Islet of Langerhans (tissue), 1 donor: ENCODE results near the gene LRRC42.

Experiments used
- FAIRE-seq: peaks from one replicate; lab custom pipeline; 2011; peaks lifted over from hg19 to GRCh38; lab: Jason Lieb, UNC

Gene LRRC42

DNA sequence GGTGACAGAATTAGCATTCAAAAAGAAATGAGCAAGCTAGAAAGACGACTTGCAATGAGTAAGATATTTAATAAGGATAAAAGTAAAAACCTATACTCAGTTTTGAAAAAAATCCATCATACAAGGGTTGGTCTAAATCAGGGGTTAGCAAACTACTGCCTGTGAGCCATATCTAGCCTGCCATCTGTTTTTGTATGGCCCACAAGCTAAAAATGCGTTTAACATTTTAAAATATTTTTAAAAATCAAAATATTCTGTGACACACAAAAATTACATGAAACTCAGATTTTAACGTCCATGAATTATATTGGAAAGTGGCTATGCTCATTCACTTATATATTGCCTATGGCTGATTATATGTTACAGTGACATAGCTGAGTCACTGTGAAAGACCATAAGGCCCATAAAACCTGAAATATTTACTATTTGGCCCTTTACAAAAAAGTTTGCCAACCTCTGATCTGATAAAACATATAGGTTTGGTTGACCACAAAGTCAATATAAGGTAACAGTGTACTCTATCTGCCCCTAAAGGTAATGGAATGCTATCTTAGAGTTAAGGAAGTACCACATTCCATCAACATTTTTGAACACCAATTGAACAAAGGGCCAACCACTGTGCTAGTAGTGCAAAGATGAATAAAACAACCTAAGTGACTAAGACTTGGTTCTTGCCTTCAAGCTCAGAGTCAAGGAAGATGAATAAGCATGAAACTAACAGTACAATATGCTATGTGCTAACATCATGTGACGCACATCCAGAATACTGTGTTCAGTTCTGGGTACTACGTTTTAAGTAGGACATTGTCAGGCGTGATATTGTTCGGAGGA, 3.8 kb upstream of the LRRC42 start:
- FAIRE-seq: no peak

DNA sequence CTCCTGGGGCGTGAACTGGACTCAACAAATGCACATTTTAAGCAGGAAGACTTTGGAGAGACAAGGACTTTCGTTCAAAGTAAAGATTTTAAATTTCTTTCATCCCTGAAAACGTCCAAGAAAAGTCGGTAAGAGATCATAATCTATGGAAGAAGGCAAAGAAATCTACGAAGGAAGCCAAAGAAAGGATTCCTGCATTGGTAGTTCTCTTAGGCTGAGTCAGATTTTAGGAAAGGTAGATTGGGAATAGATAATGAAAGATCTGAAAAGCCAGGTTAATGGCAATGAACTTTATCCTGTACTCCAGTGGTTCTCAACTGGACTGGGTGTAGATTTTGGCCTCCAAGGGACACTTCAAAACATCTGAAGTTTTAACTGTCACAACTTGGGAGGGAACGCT, 3.1 kb upstream of the LRRC42 start:
- no peak for FAIRE-seq

DNA sequence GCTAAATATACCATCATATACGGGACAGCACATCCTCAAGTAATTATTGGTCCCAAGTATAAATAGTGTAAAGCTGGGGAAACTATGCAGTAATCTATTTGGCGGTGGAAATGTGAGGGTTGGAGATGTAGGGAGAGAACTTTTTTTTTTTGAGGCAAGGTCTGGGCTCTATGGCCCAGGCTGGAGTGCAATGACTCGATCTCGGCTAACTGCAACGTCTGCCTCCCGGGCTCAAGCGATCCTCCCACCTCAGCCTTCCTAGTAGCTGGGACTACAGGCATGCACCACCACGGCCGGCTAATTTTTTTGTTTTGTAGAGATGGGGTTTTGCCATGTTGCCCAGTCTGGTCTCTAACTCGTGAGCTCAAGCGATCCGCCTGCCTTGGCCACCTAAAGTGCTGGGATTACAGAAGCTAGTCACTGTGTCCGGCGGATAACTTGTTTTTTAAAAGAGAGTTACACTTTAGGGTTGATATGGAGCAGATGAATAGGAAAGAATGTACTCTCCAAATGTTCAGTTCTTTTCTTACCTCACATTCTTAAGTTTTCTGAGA, 2.6 kb upstream of the LRRC42 start:
- no peak for FAIRE-seq

DNA sequence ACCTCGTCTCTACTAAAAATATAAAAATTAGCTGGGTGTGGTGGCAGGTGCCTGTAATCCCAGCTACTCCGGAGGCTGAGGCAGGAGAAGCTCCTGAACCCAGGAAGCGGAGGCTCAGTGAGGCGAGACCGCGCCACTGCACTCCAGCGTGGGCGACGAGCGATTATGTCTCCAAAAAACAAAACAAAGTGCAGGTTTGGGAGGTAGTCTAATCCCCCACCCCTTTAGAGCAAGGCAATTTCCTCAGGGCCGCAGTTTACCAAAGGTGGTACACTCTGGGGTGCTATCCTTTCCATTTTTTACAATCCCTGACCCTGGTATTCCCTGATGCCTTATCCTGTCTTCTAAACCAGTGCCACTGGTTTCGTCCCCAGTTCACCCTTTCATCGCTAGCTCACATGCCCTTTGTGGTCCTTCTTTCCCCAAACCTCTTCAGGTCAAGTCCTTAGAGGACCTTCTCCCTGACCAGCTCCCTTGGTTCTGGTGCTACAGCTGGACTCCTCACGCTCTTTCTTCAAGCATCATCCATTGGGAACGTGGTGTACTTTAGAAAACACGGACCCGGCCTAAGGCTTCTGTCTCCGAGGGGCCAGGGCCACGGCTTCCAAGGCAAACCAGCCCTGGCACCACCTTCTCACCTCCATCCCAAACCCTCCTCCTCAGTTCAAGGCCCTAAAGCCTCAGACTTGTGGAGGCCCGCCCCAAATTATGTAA, 1.5 kb upstream of the LRRC42 start:
- no peak for FAIRE-seq

DNA sequence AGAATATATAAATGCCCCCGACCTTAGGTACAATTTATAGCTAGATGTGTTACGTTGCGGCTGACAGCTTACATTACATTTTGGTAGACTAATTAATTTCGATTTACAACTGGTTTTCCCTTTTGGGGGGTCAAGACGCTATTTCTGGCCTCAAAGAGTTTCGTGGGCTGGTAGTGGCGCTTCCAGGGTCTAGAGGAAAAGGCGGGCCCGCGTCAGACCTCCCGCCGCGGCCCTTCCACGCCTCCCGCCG, 1.0 kb upstream of the LRRC42 start:
- FAIRE-seq: no peak

DNA sequence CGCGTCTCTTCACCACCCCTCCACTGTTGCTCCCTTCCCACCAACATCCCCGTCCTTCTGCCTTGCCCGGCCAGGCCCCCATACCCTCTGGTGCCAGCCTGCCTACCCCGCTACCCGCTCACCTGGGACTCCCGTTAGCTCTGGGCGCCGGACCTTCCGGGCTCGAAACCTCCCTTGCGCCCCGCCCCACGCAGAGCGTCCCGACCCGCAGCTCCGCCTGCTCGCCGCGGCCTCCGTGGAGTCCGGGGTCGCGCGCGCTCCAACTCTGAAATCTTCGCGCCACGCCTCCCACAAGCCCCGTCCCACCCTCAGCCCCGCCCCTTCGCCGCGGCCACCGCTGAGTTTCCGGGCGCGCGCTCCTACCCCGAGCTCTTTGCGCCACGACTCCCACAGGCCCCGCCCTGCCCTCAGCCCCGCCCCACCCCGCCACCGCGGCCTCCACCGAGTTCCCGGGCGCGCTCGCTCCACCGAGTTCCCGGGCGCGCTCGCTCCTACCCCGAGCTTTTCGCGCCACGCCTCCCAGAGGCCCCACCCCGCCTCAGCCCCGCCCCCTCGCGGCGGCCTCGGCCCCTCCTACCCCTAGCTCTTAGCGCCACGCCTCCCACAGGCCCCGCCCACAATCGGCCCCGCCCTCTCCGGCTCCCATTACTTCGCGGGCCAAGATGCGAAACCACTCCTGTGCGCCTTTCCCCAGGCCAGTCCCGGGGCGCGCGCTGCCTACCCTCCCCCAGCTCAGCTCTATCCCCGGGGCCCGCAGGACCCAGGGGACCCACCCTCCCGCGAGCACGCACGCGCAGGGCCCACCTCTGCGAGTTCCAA, 508 bp upstream of the LRRC42 start, which contains the start of gene IFT25:
IFT25 (minus strand) TSS at position 267 of the 819 bp plus-strand sequence. CDS start 5,617 bp downstream, outside the sequence.
- FAIRE-seq: no peak

DNA sequence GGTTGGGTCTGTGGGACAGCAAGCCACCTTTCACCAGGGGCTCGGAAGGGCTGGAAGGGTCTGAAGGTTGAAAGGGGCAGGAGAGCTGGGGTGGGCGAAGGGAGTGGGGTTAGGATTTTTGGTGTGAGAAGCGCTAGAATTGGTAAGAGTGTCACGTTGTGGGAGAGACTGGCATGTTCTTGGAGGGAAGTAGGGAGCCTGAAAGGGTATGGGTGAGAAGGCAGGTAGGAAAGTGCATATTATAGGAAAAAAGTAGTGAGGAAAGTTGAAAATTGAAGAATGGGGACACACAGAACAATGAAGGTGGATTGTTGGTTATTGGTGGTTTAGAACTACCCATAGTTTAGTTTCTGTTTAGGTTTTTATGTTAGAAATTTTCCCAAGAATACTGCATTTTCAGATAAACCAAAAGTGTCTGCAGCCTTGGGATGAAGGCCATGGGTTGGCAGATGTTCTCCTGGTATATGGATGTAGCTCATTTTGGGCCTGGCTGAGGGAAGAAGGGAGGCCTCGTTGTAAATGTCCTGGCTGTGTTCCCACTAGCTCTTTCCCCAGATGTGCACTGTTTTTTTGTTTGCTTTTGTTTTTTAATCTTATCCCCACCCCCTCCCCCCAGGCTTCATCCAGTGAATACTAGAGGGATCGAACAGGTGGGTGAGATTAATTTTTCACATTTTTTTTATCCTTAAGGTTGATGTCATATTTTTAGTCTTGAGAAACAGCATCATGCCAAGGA, 1.2 kb downstream of the LRRC42 start:
- no peak for FAIRE-seq

DNA sequence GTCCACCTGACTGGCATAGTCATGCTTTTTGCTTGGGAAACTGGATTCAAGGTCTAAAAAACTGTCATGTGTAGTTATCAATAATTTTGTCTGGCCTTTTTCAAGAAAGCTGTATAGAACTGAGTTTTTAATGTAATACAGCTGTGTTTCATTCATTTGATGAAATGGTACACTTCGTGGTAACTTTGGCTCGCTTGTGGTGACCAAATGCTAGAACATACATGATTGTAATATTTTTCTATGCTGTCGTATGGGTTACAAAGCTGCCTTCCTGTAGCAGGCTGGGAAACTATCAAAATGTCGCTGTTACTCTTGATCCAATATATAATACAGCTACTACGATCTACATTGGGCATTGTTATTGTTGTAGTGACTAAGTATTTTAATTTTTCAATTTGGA, 2.1 kb downstream of the LRRC42 start:
- no peak for FAIRE-seq

DNA sequence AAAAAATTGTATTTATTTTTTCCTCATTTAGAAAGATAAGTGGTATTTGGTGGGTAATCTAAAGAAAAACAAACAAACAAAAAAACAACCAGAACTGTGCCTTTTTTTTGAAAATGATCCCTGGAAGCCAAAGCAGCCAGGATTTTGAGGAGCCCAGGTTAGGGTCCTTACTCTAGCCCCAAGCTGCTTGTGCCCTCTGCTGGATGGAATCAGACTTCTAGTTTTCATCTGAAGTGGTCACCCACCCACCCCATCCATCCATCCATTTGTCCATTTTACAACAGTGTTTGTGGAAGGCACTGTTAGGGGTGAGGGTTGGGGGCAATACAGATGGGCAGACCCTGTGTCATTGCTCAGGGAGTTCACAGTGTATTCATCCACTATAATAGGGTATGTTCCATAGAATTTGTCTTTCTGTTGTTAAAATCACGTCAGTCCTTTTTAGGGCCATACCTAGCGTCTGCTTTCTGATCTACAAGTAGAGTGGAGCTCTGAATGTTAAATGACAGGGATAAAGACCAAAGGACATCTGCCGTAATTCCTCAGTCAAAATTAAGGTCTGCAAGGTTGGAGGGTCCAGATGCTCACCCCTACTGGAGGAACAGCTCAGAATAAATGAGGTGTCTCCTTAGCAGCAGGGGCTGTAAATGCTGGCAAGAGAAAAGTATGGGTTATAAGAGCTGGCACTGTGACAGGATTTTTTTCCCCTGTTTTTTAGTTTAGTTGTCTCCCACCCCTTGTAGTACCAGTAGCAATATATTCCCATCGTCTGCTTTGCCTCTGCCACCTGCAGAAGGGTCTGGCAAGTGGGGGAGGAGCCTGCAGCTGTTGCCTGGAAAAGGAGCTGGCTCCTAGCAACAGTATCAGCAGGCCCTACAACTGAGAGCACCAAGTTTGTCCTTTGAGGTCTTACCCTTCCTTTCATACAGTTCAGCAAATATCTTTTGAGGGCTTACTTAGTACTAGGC, 3.2 kb downstream of the LRRC42 start:
- FAIRE-seq: no peak

DNA sequence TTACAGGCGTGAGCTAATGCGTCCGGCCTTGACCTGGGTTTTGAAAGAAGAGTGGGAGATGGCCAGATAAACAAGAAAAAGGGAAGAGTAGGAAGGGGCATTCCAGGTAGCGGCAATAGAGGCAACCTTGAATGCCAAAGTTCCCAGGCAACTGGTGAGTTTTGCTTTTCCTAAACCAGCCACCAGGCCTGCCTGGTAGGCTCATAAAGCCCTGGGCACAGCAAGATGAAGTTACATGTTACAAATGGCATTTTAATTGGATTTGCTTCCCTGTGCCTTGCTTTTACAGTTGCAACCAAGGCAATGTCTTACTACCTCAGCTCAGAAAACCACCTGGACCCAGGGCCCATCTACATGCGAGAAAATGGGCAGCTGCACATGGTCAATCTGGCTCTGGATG, 5.5 kb downstream of the LRRC42 start:
- FAIRE-seq: no peak

DNA sequence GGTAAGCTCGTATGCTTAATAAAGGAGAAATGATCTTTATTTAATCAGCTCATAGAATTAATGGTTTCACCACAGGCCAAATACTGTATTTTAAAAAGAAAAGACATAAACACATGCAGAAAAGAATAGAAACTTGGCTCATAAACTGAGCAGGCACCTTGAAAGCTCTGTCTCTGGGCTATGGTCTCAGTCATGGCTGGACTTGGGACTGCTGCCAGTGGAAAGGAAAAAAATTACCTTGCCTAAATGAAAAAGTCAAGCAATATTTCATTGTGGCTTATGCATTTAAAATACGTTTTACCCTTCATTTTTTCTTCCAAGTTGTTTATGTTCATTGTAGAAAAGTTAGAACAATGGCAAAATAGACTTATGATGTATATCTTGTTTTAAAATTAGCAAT, 8.0 kb downstream of the LRRC42 start:
- no peak for FAIRE-seq

DNA sequence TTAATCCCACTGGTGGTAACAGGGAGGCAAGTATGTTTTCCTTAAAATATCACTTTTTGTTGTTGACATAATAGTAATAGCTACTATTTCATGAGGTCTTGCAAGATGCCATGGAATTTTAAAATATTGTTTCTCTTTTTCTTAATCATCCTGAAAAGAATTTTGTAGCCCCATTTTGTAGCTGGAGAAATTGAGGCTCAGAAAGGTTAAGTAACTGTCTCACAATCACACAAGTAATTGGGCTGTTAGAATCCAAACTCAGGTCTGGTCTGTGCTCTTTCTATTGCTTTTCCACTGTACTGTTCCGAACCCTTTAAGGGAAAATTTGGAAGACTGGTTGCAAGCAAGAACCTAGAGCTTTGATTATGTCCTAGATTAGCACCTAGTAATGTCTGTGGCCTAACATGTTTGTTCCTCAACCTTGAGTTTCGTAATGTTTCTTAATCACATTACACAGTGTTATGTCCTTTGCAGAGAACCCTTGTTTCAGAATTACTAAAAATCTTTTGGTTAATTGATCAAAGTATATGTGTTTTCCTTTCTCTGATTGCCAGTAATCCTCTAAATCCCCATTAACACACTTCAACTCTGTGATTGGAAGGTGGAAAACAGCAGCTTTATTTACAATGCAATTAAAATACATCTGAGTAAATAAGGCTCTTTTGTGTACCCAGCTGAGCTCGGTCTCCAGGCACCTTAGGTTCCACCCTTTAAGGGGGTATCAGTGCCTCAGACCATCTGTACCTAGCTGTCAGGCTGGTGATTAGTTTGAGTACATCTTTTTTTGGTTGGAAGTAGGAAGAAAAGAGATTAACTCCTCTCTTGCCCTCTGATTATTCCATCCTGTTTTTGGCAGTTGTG, 10.4 kb downstream of the LRRC42 start:
- peak; percentile 43 for FAIRE-seq

DNA sequence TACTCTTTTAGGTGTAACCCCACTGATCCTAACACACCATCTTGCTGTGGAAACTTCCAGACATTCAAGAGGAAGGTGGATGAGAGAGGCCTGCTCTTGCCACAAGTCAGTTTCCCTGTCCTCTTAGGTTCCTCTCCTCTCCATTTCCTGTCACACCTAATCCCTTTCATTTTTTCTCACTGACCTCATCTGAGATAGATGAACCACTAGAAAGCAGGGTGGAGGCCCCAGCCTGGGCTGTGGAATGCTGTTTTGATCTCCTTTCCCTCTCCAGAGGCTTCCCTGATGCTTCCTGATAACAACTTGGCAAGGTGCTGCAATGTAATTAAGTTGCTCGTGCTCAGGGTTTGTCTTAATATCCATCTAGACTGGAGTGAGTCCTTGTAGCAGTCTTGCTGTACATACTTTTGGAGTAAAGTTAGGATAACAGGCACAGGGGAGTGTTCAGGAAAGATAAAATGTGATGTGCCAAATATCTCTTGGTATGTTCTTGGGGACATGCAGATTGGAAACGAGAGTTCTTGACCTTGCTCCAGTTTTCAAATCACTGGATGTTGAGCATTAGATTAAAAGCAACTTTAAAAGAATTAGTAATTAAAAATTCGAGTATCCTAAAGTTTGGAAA, 11.2 kb downstream of the LRRC42 start:
- FAIRE-seq: no peak

DNA sequence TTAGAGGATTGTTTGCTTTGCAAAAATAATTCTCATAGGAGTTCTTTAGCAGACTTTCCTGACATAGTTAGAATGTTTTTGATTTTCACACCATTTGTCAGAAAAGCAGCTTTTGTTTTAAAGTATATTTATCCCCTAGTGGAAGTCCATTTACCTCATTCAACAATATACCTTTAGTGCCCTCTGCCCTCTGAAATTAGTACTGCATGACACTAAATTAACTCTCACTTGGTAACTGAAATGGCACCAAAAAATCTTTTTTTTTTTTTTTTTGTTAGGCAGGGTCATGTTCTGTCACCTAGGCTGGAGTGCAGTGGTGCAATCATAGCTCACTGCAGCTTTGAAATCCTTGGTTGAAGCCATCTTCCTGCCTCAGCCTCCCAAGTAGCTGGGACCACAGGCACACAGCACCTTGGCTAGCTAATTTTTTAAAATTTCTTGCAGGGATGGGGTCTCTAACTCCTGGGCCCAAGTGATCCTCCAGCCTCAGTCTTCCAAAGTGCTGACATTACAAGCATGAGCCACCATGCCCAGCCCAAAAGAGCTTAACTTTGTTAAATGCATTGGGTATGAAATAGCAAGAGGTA, 13.6 kb downstream of the LRRC42 start:
- FAIRE-seq: peak; percentile 99

DNA sequence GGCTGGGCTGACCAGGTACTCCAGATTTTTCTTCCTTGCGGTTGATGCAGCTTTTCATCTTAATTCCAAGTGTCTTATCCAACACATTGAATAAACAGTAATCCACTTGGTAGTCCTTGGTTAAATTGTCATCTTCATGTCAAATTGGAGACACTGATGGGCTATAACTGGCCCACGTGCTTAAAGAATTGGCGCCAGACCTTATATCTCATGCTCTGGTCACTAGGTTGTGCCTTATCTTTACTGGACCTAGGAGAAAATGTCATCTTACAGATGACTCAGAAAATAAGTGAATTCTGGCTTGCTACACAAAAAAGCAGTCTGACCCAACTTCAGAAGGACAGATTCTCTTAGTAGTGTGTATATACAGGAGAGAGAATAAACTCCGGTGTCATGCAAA, 16.2 kb downstream of the LRRC42 start:
- no peak for FAIRE-seq

DNA sequence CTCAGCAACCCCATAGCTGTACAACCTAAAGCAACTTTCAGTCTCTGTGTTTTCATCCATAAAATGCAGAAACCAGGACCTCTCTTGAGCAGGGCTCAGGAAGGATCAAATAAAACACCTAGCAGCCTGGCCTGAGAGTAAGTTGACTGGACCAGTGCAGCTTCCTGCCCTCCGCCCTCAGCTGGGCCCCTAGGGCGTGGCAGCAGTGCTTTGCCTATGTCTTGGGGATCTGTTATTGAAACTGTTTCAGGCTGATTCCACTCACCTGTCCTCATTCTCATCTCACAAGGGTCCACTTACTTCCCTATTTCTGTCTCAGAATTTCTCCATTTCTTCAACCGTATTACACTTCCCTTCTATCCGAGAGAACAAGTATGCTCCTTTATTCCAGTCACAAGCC, 17.3 kb downstream of the LRRC42 start:
- FAIRE-seq: no peak

DNA sequence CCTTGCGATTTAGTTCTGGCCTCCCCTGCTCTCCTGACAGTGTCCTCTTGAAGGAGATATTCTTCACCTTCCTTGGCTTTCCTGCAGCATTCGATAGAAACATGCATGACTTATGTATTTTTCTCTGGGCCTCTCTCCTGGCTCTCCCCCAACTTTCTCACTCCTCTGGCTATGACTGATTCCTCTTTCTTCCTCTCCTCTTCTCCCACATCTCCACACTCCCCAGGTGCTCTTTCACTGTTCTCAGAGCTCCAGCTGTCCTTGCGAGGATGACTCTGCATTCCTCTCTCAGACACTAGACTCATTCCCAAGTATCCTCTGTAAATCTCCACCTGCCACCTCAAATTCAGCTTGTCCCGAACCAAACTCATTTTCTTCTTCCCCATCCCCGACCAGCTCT, 18.0 kb downstream of the LRRC42 start:
- no peak for FAIRE-seq

DNA sequence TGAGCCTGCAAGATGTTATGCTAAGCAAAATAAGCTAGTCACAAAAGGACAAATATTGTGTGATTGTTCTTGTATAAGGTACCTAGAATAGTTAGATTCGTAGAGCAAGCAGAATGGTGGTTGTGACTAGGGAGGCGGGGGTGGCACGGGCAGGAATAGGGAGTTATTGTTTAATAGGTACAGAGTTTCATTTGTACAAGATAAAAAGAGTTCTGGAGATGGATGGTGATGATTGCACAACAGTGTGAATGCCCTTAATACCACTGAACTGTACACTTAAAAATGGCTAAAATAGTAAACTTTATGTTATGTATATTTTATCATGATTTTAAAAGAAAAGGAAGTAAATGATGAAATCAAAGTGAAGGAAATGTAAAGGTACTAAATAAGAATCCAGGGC, 20.6 kb downstream of the LRRC42 start:
- FAIRE-seq: no peak
